ENCODE data around the gene GLUD1.

GLUD1 gene

GRCh38 chr10:87066178-87066577 lies 28.5 kb downstream of the GLUD1 start:
- Histone ChIP-seq H3K4me2 (ENCODE audit: low read length) (no peak overlapping the region), H3K27ac (no peak overlapping the region), H3K9me3 (ENCODE audit: control insufficient read depth, low read length) (no peaks in the 10 kb centered on the region), H2AFZ (no peak overlapping the region), H3K27me3 (ENCODE audit: control insufficient read depth, insufficient read depth, low read length) (no peaks in the 10 kb centered on the region), H3K9ac (no peak overlapping the region), H3K36me3 (ENCODE audit: control insufficient read depth, insufficient read depth, low read length) (no peaks in the 10 kb centered on the region), H3K4me1 (no peaks in the 10 kb centered on the region), H3K79me2 (no peaks in the 10 kb centered on the region), H3K4me3 (ENCODE audit: low read depth, low read length) (no peak overlapping the region)
- TF ChIP-seq CTCF (IDR thresholded peaks at IDR 0.05) = no peak

GRCh38 chr10:87064651-87065050 lies 30.0 kb downstream of the GLUD1 start:
- Histone ChIP-seq H3K9me3 (ENCODE audit: control insufficient read depth, low read length) (no peaks in the 10 kb centered on the region), H3K4me1 (no peaks in the 10 kb centered on the region), H3K27ac (no peak overlapping the region), H3K27me3 (ENCODE audit: control insufficient read depth, insufficient read depth, low read length) (no peaks in the 10 kb centered on the region), H3K36me3 (ENCODE audit: control insufficient read depth, insufficient read depth, low read length) (no peaks in the 10 kb centered on the region), H2AFZ (no peak overlapping the region), H3K4me2 (ENCODE audit: low read length) (no peak overlapping the region), H3K9ac (no peak overlapping the region), H3K79me2 (no peaks in the 10 kb centered on the region), H3K4me3 (ENCODE audit: low read depth, low read length) (no peak overlapping the region)
- TF ChIP-seq CTCF (IDR thresholded peaks at IDR 0.05) = no peak

- H3K36me3 ChIP-seq (ENCODE audit: control insufficient read depth, insufficient read depth, low read length) = no peaks in the 10 kb centered on the region
- H3K9ac ChIP-seq = no peak overlapping the region
- no peaks in the 10 kb centered on the region for H3K79me2 ChIP-seq
- no peak overlapping the region for H3K4me2 ChIP-seq (ENCODE audit: low read length)
- no peak overlapping the region for H3K27ac ChIP-seq
- no peak overlapping the region for H2AFZ ChIP-seq
- H3K9me3 ChIP-seq (ENCODE audit: control insufficient read depth, low read length) = no peaks in the 10 kb centered on the region
- H3K4me3 ChIP-seq (ENCODE audit: low read depth, low read length) = no peak overlapping the region
- no peaks in the 10 kb centered on the region for H3K27me3 ChIP-seq (ENCODE audit: control insufficient read depth, insufficient read depth, low read length)
- no peaks in the 10 kb centered on the region for H3K4me1 ChIP-seq
- no peak for TF ChIP-seq CTCF (IDR thresholded peaks at IDR 0.05)
Observed at GRCh38 chr10:87060280-87060928, 34.2 kb downstream of the GLUD1 start.

- H3K79me2 ChIP-seq = no peaks in the 10 kb centered on the region
- H3K4me1 ChIP-seq = no peaks in the 10 kb centered on the region
- H2AFZ ChIP-seq = no peak overlapping the region
- no peak overlapping the region for H3K9ac ChIP-seq
- no peak overlapping the region for H3K4me2 ChIP-seq (ENCODE audit: low read length)
- no peak overlapping the region for H3K27ac ChIP-seq
- TF ChIP-seq CTCF (IDR thresholded peaks at IDR 0.05) = no peak
- H3K4me3 ChIP-seq (ENCODE audit: low read depth, low read length) = no peak overlapping the region
- H3K27me3 ChIP-seq (ENCODE audit: control insufficient read depth, insufficient read depth, low read length) = no peaks in the 10 kb centered on the region
- H3K36me3 ChIP-seq (ENCODE audit: control insufficient read depth, insufficient read depth, low read length) = no peaks in the 10 kb centered on the region
- H3K9me3 ChIP-seq (ENCODE audit: control insufficient read depth, low read length) = no peaks in the 10 kb centered on the region
Observed at GRCh38 chr10:87059401-87059800, 35.2 kb downstream of the GLUD1 start.

GRCh38 chr10:87058171-87058570 lies 36.5 kb downstream of the GLUD1 start:
- H3K27me3 ChIP-seq (ENCODE audit: control insufficient read depth, insufficient read depth, low read length) = no peaks in the 10 kb centered on the region
- no peak overlapping the region for H2AFZ ChIP-seq
- no peak overlapping the region for H3K4me2 ChIP-seq (ENCODE audit: low read length)
- H3K9me3 ChIP-seq (ENCODE audit: control insufficient read depth, low read length) = no peaks in the 10 kb centered on the region
- H3K4me3 ChIP-seq (ENCODE audit: low read depth, low read length) = no peak overlapping the region
- H3K27ac ChIP-seq = no peak overlapping the region
- H3K9ac ChIP-seq = no peak overlapping the region
- H3K79me2 ChIP-seq = no peaks in the 10 kb centered on the region
- no peaks in the 10 kb centered on the region for H3K4me1 ChIP-seq
- no peaks in the 10 kb centered on the region for H3K36me3 ChIP-seq (ENCODE audit: control insufficient read depth, insufficient read depth, low read length)
- TF ChIP-seq CTCF (IDR thresholded peaks at IDR 0.05) = no peak
